CD14-positive monocyte (primary cell): Measurements from ENCODE around the gene NUDT22. TPM values are rescaled to one million over a fixed set of nuclear protein-coding genes. Genes with fewer than 3 reads are reported as not detected.
A peak's percentile ranks its signal among the peaks of the same experiment; 100 is the strongest.

Experiments used
- DNase-seq, 3 donors: peaks; one replicate each; pipeline ENCODE4 v3.0.0-alpha.2; 2011 to 2022
- H2AFZ ChIP-seq: 2 replicates; pipeline ENCODE4 v1.6.0; 2012; ENCODE audit warnings: mild to moderate bottlenecking, low read depth, low read length, inconsistent platforms; ENCODE audit not compliant: insufficient read depth, poor library complexity, severe bottlenecking
- H3K27ac ChIP-seq, 2 donors: 1 replicate in 1 of 2; 2 replicates in 1 of 2; pipeline ENCODE4 v1.5.1; 2012 to 2013; ENCODE audit warnings: low read length in 2 of 2, control low read depth in 1 of 2, inconsistent platforms in 1 of 2, low read depth in 1 of 2, mild to moderate bottlenecking in 1 of 2
- H3K27me3 ChIP-seq, 2 donors: one replicate each; pipeline versions ENCODE4 v1.6.0 to v1.6.1; 2011 to 2013; ENCODE audit warnings: low read length in 2 of 2; ENCODE audit not compliant: control insufficient read depth in 2 of 2, insufficient read depth in 2 of 2
- H3K36me3 ChIP-seq, 2 donors: replicated peaks in 1 of 2; 1 replicate in 1 of 2; 2 replicates in 1 of 2; pipeline versions ENCODE4 v1.5.1 to v1.6.1; 2012 to 2013; ENCODE audit warnings: low read length in 2 of 2, control low read depth in 1 of 2, inconsistent platforms in 1 of 2, mild to moderate bottlenecking in 1 of 2; ENCODE audit not compliant: insufficient read depth in 2 of 2, control insufficient read depth in 1 of 2
- H3K4me1 ChIP-seq, 2 donors: 1 replicate in 1 of 2; 2 replicates in 1 of 2; pipeline versions ENCODE4 v1.5.1 to v1.6.1; 2012 to 2013; ENCODE audit warnings: low read length in 2 of 2, control low read depth in 1 of 2, inconsistent platforms in 1 of 2, mild to moderate bottlenecking in 1 of 2, moderate library complexity in 1 of 2; ENCODE audit not compliant: insufficient read depth in 2 of 2, control insufficient read depth in 1 of 2
- H3K4me2 ChIP-seq: replicated peaks from 2 replicates; pipeline ENCODE3; 2012; ENCODE audit warnings: low read length, moderate library complexity, mild to moderate bottlenecking; ENCODE audit not compliant: poor library complexity, severe bottlenecking; ENCODE audit errors: extremely low read depth
- H3K4me3 ChIP-seq, 3 experiments: fragments of 200-600 bp in 1 of 3; sonication (generic) in 1 of 3; replicated peaks in 1 of 3; 1 replicate in 2 of 3; 2 replicates in 1 of 3; pipeline ENCODE4 v1.5.1; 2011 to 2013; ENCODE audit warnings: low read length in 3 of 3, mild to moderate bottlenecking in 3 of 3, control low read depth in 2 of 3, low read depth in 2 of 3, inconsistent platforms in 1 of 3, moderate library complexity in 1 of 3
- H3K79me2 ChIP-seq: 2 replicates; pipeline ENCODE4 v1.6.0; 2012; ENCODE audit warnings: mild to moderate bottlenecking, control low read depth, inconsistent platforms, low read length, moderate library complexity; ENCODE audit not compliant: insufficient read depth
- H3K9ac ChIP-seq: 2 replicates; pipeline ENCODE4 v1.6.0; 2017; ENCODE audit warnings: low read length, mild to moderate bottlenecking; ENCODE audit not compliant: insufficient read depth, poor library complexity, severe bottlenecking
- H3K9me3 ChIP-seq, 2 donors: replicated peaks in 1 of 2; 1 replicate in 1 of 2; 2 replicates in 1 of 2; pipeline versions ENCODE4 v1.5.1 to v1.6.1; 2012 to 2013; ENCODE audit warnings: low read length in 2 of 2, control low read depth in 1 of 2; ENCODE audit not compliant: control insufficient read depth in 1 of 2, insufficient read depth in 1 of 2
- H4K20me1 ChIP-seq: 2 replicates; pipeline ENCODE4 v1.6.0; 2012; ENCODE audit warnings: mild to moderate bottlenecking, low read length, control low read depth, moderate library complexity; ENCODE audit not compliant: insufficient read depth
- H3K27ac Mint-ChIP-seq, 7 donors: one replicate each; pipeline ENCODE4 v1.8.0; 2020; ENCODE audit warnings: mild to moderate bottlenecking in 7 of 7, mixed read lengths in 7 of 7, moderate library complexity in 6 of 7, inconsistent platforms in 2 of 7
- H3K27me3 Mint-ChIP-seq, 3 donors: one replicate each; pipeline ENCODE4 v1.8.0; 2021 to 2022; ENCODE audit warnings: low read depth in 3 of 3, mild to moderate bottlenecking in 3 of 3, mixed read lengths in 3 of 3, moderate library complexity in 3 of 3, inconsistent platforms in 1 of 3
- H3K36me3 Mint-ChIP-seq, 2 donors: one replicate each; pipeline ENCODE4 v1.8.0; 2020; ENCODE audit warnings: mixed read lengths in 2 of 2, inconsistent platforms in 1 of 2, mild to moderate bottlenecking in 1 of 2
- H3K4me1 Mint-ChIP-seq: one replicate; pipeline ENCODE4 v1.8.0; 2020; ENCODE audit warnings: mild to moderate bottlenecking, mixed read lengths
- H3K4me3 Mint-ChIP-seq, 2 donors: one replicate each; pipeline ENCODE4 v1.8.0; 2020; ENCODE audit warnings: mild to moderate bottlenecking in 2 of 2, mixed read lengths in 2 of 2, moderate library complexity in 1 of 2
- H3K9me3 Mint-ChIP-seq, 7 donors: one replicate each; pipeline ENCODE4 v1.8.0; 2020 to 2022; ENCODE audit warnings: mixed read lengths in 7 of 7, mild to moderate bottlenecking in 6 of 7, moderate library complexity in 6 of 7, inconsistent platforms in 2 of 7
- WGBS: methylation state at CpG from one replicate; pipeline ENCODE4 v1.1.5; 2013; ENCODE audit warnings: missing lambda C conversion rate; ENCODE audit not compliant: insufficient coverage; 5-methylcytosine and 5-hydroxymethylcytosine counted together
- intact Hi-C, 2 donors: fragments of 100-400 bp; cut with micrococcal nuclease; formaldehyde crosslinking; loops; one replicate each; pipeline versions ENCODE4 v1.15.0 to v1.15.1; 2023
- polyA plus RNA-seq, 3 donors: library from polyadenylated mRNA; depleted of rRNA in 1 of 3; unstranded in 2 of 3; stranded (reverse) in 1 of 3; fragments of 300-500 nt in 2 of 3; fragments of >200 nt in 1 of 3; fragmentation: Illumina TruSeq in 2 of 3; gene quantifications; 1 replicate in 2 of 3; 2 replicates in 1 of 3; pipeline ENCODE4 v1.2.3, GENCODE V29; 2012 to 2021
- TF ChIP-seq, protein P1 (sequence below): fragments of 200-600 bp; IDR thresholded peaks from one replicate; pipeline ENCODE4 v1.8.0; 2022; ENCODE audit warnings: antibody characterized with exemption, mild to moderate bottlenecking

NUDT22 gene
- polyA plus RNA-seq, 3 donors = 47.9 to 86.1 (median 56.1) TPM

DNA sequence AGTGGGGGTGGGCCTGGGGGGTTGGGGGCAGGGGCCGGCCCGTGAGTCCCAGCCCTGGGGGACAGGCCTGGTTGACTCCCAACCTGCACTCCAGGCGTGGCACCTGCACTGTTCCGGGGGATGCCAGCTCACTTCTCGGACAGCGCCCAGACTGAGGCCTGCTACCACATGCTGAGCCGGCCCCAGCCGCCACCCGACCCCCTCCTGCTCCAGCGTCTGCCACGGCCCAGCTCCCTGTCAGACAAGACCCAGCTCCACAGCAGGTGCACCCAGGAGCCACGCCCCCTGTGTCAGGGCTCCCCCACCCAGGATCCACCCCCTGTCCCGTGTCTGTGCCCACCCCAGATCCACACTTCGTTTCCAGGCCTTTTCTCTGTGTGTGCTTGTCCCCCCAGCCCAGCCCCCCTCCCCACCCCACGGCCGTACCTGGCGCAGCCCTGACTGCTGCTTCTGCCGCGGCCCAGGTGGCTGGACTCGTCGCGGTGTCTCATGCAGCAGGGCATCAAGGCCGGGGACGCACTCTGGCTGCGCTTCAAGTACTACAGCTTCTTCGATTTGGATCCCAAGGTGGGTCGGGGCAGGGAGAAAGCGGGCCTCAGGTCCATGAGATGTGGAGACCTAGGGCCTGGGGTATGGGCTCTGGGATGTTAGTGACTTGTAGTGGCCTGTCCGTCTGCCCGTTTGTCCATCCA is 14.7 kb upstream of the NUDT22 start:
- Histone ChIP-seq H3K4me3 (no peak overlapping the region), H3K36me3 (peaks cover 69 to 74% of the 10 kb centered on the region in 2 donors), H3K4me2 (no peak overlapping the region), H4K20me1 (peaks cover 91% of the 10 kb centered on the region), H3K27ac (peak overlapping the region in 1 of 2 donors; percentile 26), H3K9me3 (no peaks in the 10 kb centered on the region), H3K9ac (no peak overlapping the region), H3K27me3 (no peaks in the 10 kb centered on the region), H3K79me2 (peaks cover 83% of the 10 kb centered on the region), H2AFZ (no peak overlapping the region), H3K4me1 (peaks cover 20 to 29% of the 10 kb centered on the region in 2 donors)
- peaks cover 0 to 2% (median 0%) of the 10 kb centered on the region in 3 donors for H3K27me3 Mint-ChIP-seq
- 93% methylated on average over 21 of the region's 30 CpGs for WGBS
- DNase-seq = peak in 1 of 3 donors; percentile 3
- peak overlapping the region in 4 of 7 donors; percentile 57 to 74 (median 71) for H3K27ac Mint-ChIP-seq
- intact Hi-C loops = no loop called here
- H3K4me3 Mint-ChIP-seq = no peak overlapping the region
- H3K9me3 Mint-ChIP-seq = peaks cover 0 to under 1% (median 0%) of the 10 kb centered on the region in 7 donors
- peaks cover 65 to 74% of the 10 kb centered on the region in 2 donors for H3K36me3 Mint-ChIP-seq
- peaks cover 28% of the 10 kb centered on the region for H3K4me1 Mint-ChIP-seq
- TF ChIP-seq, protein P1, sequence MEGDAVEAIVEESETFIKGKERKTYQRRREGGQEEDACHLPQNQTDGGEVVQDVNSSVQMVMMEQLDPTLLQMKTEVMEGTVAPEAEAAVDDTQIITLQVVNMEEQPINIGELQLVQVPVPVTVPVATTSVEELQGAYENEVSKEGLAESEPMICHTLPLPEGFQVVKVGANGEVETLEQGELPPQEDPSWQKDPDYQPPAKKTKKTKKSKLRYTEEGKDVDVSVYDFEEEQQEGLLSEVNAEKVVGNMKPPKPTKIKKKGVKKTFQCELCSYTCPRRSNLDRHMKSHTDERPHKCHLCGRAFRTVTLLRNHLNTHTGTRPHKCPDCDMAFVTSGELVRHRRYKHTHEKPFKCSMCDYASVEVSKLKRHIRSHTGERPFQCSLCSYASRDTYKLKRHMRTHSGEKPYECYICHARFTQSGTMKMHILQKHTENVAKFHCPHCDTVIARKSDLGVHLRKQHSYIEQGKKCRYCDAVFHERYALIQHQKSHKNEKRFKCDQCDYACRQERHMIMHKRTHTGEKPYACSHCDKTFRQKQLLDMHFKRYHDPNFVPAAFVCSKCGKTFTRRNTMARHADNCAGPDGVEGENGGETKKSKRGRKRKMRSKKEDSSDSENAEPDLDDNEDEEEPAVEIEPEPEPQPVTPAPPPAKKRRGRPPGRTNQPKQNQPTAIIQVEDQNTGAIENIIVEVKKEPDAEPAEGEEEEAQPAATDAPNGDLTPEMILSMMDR = no peak

DNA sequence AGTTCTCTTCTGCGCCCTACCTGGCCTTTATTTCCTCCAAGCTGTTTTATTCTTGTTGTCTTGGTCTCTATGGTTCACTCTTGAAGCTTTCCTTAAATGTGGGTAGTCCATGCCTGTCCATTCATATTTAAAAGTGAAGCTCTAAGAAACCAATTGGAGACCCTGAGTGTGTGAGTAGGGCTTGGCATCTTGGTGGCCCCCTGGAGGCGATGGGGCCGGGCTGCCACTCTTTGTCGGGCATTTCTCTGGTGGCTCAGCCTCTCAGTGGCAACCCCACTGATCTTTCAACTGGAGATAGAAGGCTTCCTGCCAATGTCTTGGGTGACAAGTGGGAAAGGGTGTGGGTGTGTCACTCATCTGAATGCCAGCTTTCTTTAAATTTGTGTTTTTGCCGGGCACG is 9.2 kb upstream of the NUDT22 start:
- Mint-ChIP-seq H3K36me3 (peaks cover 78 to 94% of the 10 kb centered on the region in 2 donors), H3K27me3 (peaks cover 0 to 2% (median 0%) of the 10 kb centered on the region in 3 donors), H3K4me3 (no peak overlapping the region), H3K9me3 (peaks cover 0 to 2% (median 0%) of the 10 kb centered on the region in 7 donors), H3K4me1 (peaks cover 6% of the 10 kb centered on the region), H3K27ac (peak overlapping the region in 1 of 7 donors; percentile 32)
- DNase-seq = no peak
- Histone ChIP-seq H3K27me3 (no peaks in the 10 kb centered on the region), H3K4me2 (no peak overlapping the region), H3K4me3 (no peak overlapping the region), H3K9me3 (no peaks in the 10 kb centered on the region), H3K27ac (no peak overlapping the region), H3K36me3 (peaks cover 80 to 90% of the 10 kb centered on the region in 2 donors), H3K4me1 (no peaks in the 10 kb centered on the region), H3K79me2 (peaks cover 52% of the 10 kb centered on the region), H4K20me1 (peaks cover 93% of the 10 kb centered on the region), H3K9ac (no peak overlapping the region), H2AFZ (no peak overlapping the region)
- intact Hi-C loops = no loop called here
- WGBS = 81% methylated on average over 4 of the region's 6 CpGs
- TF ChIP-seq, protein P1 = no peak
